HG03565 (cell line): ENCODE measurements around the gene CDY2B.
"Not testable (repeated sequence)": the region's sequence is repeated elsewhere in the genome, so short reads cannot be mapped to it uniquely, and the experiment has no call there.

Source experiments
- ATAC-seq: cut with Tn5 transposase; IDR thresholded peaks from one replicate; pipeline ENCODE4 v1.9.1; 2021; ENCODE audit warnings: mild to moderate bottlenecking, moderate library complexity; ENCODE audit not compliant: unreplicated experiment

Gene CDY2B, protein sequence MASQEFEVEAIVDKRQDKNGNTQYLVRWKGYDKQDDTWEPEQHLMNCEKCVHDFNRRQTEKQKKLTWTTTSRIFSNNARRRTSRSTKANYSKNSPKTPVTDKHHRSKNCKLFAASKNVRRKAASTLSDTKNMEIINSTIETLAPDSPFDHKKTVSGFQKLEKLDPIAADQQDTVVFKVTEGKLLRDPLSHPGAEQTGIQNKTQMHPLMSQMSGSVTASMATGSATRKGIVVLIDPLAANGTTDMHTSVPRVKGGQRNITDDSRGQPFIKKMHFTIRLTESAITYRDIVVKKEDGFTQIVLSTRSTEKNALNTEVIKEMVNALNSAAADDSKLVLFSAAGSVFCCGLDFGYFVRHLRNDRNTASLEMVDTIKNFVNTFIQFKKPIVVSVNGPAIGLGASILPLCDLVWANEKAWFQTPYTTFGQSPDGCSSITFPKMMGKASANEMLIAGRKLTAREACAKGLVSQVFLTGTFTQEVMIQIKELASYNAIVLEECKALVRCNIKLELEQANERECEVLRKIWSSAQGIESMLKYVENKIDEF

DNA sequence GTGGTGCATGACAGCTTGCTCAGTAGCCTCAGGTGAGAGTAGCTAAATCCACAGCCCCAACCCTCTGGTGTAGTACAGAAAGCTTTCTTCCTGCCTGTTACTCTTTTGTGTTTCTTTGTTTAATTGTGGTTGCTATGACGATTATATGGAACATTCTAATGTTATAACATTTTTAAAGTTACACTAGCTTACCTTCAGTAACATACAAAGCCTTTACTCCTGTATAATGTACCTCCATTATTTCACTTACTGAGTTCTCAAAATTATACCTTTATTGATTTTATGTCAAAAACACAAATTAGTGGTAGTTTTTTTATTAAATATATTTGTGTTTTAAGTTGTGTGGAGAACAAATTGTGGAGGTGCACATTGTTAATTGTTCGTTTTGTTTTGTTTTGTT, at the start of gene CDY2B:
CDY2B (minus strand) TSS at position 101 of the 400 bp plus-strand sequence. CDS start 328 bp downstream, outside the sequence.
- ATAC-seq = not testable (repeated sequence)

DNA sequence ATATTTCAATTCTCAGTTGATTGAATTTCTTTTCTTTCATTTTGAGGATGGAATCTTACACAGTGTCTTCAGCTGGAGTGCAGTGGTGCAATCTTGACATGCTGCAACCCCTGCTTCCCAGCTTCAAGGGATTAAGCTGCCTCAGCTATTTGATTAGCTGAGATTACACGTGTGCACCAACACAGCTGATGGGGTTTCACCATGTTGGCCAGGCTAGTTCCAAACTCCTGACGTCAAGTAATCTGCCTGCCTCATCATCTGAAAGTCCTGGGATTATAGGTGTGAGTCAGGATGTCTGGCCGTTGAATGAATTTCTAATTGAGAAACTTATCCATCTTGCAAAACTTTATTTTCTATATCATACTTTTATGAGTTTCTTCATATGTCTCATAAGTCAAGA, 28.0 kb upstream of the CDY2B start:
- ATAC-seq = not testable (repeated sequence)

DNA sequence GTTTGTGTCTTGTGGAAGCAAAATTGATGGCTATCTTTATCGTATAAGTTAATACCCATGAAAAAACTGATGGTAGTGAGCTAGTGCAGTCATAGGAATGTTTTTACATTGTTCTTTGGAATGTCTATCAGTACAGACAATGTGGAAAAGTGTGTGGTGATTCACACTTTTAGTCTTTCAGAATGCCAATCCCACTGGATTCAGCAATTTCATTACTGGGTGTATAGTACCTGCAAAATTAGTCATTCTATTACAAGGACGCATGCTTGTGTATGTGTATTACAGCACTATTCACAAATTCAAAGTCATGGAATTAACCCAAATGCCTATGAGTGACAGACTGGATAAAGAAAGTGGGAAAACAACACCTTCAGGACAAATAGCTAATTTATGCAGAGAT, 27.3 kb upstream of the CDY2B start:
- not testable (repeated sequence) for ATAC-seq

GRCh38 chrY:17881697-17882096, 1.7 kb upstream of the CDY2B start:
- ATAC-seq = not testable (repeated sequence)

DNA sequence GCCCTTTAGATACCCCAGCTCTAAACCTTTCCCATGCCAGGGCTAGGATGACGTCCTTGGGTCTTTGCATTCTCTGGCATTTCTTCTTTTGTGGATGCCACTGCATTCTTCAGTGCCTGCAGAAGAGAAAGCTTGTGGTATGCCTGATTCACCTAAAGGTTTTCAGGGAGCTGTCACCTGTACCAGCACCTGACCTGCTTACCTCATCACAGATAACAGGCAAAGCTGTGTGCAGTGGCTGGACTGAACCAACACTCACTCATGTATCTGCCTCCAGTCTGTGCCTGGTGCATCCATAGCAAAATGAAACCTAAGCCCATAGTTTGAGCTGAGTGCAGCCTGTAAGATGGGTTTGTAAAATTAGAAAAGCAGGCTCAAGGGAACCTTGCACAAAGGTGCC, 3.3 kb downstream of the CDY2B start:
- not testable (repeated sequence) for ATAC-seq

- not testable (repeated sequence) for ATAC-seq
Observed at GRCh38 chrY:17875401-17875800, 4.6 kb downstream of the CDY2B start.

DNA sequence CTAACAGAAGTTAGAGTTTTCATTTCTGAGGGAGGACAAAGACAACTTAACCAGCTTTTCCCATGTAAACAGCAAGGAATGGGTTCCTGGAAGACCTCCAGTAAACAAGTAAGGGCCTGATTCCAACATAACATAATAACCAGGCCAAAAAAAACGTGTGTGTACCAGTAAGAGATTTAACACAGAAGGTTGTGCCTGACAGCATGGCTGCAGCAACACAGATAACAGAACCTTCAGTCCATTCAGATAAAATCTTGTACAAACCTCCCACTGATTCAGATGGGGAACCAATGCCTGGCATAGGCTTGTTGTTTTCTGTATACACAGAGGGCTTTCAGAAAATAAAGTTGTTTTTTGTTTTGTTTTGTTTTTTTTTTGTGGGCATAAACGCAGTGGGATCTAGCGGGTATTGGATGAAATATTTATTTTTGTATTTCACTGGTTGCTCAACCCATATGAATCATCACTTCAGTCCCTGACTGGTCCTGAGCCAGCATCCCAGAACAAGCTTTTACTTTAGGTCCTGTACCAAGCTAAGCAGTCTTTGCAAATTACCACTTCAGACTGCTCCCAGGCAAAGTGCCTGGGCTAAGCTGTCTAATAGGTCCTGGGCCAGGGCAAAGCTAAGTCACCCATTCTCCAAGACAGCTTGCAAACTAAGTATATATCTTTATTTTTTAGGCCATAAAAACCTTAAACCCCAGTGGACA, 8.7 kb downstream of the CDY2B start:
- ATAC-seq = not testable (repeated sequence)

- not testable (repeated sequence) for ATAC-seq
Observed at GRCh38 chrY:17870737-17871136, 9.3 kb downstream of the CDY2B start.

GRCh38 chrY:17867850-17868249, 12.2 kb downstream of the CDY2B start:
- not testable (repeated sequence) for ATAC-seq

DNA sequence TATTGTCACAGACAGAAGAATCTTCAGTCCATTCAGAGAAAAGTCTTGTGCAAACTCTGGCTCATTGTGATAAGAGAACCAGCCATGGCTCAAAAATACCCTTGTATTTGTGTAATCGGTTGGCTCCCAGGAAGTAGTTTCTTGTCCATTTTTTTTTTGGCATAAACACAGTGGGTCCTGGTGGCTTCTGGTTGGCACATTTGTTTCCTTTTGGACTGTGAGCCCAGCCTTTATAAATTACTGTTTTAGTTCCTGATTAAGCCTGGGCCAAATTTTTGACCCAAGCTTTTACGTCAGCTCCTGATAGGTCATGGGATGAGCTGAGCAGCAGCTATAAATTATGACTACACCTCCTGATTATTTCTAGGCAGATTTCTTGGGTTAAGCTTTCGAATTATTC, 19.4 kb downstream of the CDY2B start:
- not testable (repeated sequence) for ATAC-seq

DNA sequence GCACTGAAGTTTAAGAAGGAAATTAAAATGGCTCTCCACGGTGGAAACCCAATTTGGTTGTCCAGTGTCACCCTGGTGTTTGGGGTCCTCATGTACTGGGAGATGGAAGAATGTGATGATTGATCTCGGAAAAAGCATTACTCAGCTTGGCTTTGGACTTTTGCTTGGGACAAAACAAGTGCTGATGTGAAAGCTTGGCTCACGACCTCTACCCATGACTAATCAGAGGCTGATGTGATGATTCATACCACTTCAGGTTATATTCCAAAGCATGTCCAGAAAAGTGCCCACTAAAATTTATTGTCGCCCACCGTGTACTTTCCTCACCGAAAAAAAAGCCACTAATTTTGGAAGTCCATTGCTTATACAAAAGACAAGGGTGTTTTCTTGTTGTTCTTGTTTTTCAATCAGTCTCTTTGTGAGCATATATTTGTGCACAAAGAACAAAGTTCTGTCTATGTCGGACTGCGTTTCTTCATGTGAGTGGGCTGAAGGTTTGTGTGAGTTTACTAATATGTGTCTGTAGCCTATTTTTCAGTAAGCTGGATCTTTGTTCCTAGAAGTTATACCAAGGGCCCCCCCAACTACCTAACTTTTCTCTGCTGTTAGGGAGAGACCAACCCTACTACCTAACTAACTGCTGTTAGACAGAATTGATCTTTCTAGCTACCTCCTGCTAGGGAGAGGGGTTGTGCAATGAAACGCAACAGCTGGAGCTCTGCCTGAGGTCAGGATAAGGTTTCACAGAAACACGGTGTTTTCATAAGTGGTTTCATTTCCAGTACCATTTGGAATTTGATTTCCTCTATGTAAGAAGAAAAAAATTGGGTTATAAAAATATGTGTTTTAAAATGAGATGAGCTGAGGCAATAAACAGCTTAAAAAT, 22.8 kb downstream of the CDY2B start:
- not testable (repeated sequence) for ATAC-seq

- not testable (repeated sequence) for ATAC-seq
Observed at GRCh38 chrY:17856508-17856907, 23.5 kb downstream of the CDY2B start.

DNA sequence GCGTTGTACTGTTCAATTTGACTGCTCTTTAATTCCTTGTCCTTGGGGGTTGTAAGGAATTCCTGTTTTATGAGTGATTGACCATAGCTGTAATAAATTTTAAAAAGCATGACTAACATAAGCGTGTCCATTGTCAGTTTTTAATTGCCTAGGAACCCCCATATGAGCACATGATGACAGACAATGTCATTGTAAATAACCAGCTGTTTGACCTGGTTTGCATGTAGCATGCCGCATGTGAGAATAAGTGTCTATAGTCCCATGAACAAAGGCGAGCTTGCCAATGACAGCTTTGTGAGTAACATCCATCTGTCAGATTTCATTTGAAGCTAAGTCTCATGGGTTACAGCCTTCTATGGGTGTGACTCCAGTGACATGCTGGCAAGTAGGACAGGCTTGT, 30.9 kb downstream of the CDY2B start:
- not testable (repeated sequence) for ATAC-seq

DNA sequence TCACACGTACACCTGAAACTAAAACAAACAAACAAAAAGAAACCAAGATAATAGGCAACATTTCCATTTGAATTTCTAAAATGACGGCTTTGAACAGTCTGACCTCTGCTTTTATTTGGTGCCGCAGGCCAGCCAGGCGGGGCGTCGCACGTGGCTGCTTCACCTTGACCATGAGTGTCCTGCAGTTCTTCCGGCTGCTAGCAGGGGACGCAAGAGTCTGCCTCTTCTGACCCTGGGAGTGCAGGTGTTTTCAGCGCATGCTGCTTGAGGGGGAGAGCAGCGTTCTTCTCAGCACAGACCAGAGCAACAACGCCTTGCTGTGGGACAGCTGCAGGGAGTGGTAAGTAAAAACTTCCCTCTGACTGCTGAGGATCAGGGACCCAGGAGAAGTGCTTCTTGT, 47.9 kb downstream of the CDY2B start:
- ATAC-seq = not testable (repeated sequence)
